Measurements from ENCODE around the gene LIAS.

The LIAS gene

DNA sequence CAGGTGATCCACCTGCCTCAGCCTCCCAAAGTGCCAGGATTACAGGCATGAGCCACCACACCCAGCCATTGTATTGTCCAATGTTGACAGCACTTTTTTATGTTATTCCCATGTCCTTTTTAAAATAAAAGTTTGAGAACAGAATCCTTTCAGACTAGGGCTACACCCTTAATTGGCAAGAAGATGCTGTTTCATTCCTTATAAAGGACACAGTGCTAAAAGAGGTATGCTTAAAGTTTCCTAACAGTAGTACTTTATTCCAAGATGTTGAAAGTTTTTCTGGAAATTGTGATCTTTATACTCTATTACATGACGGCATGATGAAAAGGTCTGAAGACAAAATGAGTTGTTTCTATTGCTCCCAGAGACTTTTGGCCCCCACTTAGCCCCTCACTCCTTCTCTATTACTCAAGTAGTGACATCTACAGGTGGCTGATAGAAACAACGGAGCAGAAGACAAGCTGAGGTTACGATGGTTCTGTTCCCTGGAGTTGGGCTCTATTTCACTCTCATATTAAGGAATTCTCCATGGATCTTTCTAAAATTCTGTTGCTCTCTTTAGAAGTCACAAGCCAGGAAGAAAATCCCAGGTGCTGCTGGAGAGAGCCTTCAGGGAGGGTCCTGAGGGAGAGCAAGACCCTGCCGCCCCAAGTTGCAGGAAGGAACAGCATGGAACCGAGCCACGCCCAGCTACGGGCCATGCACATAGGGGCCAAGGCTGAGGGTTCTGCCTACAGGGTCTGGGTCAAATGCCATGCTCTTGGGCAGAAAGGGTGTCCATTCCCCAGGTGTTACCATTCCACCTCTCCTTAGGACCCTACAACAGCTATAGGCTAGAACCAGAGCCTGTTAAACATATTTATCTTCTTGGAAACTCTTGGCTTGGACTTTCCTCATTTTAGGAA, 22.9 kb upstream of the LIAS start:
- Histone ChIP-seq H3K36me3 (no peaks in the 10 kb centered on the region), H3K9me3 (no peaks in the 10 kb centered on the region), H3K27ac (no peak overlapping the region), H3K4me3 (no peak overlapping the region), H3K27me3 (peaks cover 0 to 3% of the 10 kb centered on the region in 2 donors), H3K4me1 (no peaks in the 10 kb centered on the region)
- TF ChIP-seq, protein P1, sequence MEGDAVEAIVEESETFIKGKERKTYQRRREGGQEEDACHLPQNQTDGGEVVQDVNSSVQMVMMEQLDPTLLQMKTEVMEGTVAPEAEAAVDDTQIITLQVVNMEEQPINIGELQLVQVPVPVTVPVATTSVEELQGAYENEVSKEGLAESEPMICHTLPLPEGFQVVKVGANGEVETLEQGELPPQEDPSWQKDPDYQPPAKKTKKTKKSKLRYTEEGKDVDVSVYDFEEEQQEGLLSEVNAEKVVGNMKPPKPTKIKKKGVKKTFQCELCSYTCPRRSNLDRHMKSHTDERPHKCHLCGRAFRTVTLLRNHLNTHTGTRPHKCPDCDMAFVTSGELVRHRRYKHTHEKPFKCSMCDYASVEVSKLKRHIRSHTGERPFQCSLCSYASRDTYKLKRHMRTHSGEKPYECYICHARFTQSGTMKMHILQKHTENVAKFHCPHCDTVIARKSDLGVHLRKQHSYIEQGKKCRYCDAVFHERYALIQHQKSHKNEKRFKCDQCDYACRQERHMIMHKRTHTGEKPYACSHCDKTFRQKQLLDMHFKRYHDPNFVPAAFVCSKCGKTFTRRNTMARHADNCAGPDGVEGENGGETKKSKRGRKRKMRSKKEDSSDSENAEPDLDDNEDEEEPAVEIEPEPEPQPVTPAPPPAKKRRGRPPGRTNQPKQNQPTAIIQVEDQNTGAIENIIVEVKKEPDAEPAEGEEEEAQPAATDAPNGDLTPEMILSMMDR (IDR thresholded peaks at IDR 0.05) = no peak
- DNase-seq = no peak
- intact Hi-C loops (cut with DNase I; ENCODE audit: low total_unique reads) = no loop called here

DNA sequence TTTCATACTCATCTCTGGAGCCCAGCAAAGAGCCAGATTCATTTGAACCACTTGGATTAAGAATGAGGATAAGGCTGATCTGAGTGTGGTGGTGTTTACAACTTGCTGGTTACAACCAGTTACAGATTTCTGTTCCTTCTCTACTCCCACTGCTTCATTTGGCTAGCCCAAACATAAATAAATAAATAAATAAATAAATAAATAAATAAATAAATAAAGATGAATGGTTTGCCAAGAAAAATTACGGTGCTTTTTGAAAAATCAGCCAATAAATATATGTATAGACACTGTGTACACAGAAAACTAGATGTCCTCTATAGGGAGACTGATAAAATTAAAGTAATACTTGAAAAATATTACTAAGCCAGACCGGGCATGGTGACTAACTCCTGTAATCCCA, 17.3 kb upstream of the LIAS start:
- H3K27me3 ChIP-seq = peaks cover 0 to 3% of the 10 kb centered on the region in 2 donors
- intact Hi-C loops (cut with DNase I; ENCODE audit: low total_unique reads) = no loop called here
- H3K4me3 ChIP-seq = no peak overlapping the region
- no peaks in the 10 kb centered on the region for H3K36me3 ChIP-seq
- TF ChIP-seq, protein P1 (IDR thresholded peaks at IDR 0.05) = no peak
- no peak overlapping the region for H3K27ac ChIP-seq
- DNase-seq = no peak
- peaks cover 0 to under 1% (median 0%) of the 10 kb centered on the region in 4 donors for H3K4me1 ChIP-seq
- H3K9me3 ChIP-seq = no peaks in the 10 kb centered on the region

DNA sequence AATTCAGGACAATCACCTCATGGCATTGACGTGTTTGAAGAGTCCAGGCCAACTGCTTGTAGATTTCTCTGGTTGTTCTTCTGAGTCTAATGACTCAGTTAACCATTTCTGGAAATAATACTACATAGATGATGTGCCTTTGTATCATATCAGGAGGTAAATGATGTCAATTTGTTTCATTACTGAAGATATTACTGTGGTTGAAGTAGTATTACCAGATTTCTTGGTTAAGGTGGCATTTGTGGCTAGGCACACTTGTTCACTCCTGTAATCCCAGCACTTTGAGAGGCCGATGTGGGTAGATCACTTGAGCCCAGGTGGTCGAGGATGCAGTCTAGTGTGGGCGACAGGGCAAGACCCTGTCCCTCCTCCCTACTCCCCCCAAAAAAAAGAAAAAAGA, 15.9 kb upstream of the LIAS start:
- H3K36me3 ChIP-seq = no peaks in the 10 kb centered on the region
- H3K9me3 ChIP-seq = no peaks in the 10 kb centered on the region
- H3K4me3 ChIP-seq = no peak overlapping the region
- peaks cover 0 to 12% (median 8%) of the 10 kb centered on the region in 4 donors for H3K4me1 ChIP-seq
- intact Hi-C loops (cut with DNase I; ENCODE audit: low total_unique reads) = no loop called here
- H3K27me3 ChIP-seq = peaks cover 0 to 3% of the 10 kb centered on the region in 2 donors
- TF ChIP-seq, protein P1 (IDR thresholded peaks at IDR 0.05) = no peak
- no peak overlapping the region for H3K27ac ChIP-seq
- DNase-seq = no peak

DNA sequence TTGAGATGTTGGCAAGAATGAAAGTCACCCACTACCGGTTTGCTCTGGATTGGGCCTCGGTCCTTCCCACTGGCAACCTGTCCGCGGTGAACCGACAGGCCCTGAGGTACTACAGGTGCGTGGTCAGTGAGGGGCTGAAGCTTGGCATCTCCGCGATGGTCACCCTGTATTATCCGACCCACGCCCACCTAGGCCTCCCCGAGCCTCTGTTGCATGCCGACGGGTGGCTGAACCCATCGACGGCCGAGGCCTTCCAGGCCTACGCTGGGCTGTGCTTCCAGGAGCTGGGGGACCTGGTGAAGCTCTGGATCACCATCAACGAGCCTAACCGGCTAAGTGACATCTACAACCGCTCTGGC, 12.4 kb upstream of the LIAS start:
- no peak overlapping the region for H3K27ac ChIP-seq
- no peak for DNase-seq
- H3K4me3 ChIP-seq = peak overlapping the region; percentile 38 to 50
- TF ChIP-seq, protein P1 (IDR thresholded peaks at IDR 0.05) = no peak
- H3K27me3 ChIP-seq = no peaks in the 10 kb centered on the region
- peaks cover 0 to 12% (median 8%) of the 10 kb centered on the region in 4 donors for H3K4me1 ChIP-seq
- H3K9me3 ChIP-seq = no peaks in the 10 kb centered on the region
- H3K36me3 ChIP-seq = peaks cover 2 to 30% (median 10%) of the 10 kb centered on the region in 3 donors
- intact Hi-C loops (cut with DNase I; ENCODE audit: low total_unique reads) = no loop called here

DNA sequence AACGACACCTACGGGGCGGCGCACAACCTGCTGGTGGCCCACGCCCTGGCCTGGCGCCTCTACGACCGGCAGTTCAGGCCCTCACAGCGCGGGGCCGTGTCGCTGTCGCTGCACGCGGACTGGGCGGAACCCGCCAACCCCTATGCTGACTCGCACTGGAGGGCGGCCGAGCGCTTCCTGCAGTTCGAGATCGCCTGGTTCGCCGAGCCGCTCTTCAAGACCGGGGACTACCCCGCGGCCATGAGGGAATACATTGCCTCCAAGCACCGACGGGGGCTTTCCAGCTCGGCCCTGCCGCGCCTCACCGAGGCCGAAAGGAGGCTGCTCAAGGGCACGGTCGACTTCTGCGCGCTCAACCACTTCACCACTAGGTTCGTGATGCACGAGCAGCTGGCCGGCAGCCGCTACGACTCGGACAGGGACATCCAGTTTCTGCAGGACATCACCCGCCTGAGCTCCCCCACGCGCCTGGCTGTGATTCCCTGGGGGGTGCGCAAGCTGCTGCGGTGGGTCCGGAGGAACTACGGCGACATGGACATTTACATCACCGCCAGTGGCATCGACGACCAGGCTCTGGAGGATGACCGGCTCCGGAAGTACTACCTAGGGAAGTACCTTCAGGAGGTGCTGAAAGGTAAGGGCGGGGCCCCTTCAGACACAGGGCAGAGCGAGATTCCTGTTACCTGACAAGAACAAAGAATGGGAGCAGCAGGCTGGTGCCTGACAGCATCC, 11.8 kb upstream of the LIAS start:
- Histone ChIP-seq H3K4me1 (peaks cover 0 to 12% (median 8%) of the 10 kb centered on the region in 4 donors), H3K27ac (peak overlapping the region in 1 of 2 donors; percentile 20), H3K27me3 (no peaks in the 10 kb centered on the region), H3K36me3 (peaks cover 7 to 36% (median 16%) of the 10 kb centered on the region in 3 donors), H3K4me3 (peak overlapping the region; percentile 38 to 50), H3K9me3 (no peaks in the 10 kb centered on the region)
- intact Hi-C loops (cut with DNase I; ENCODE audit: low total_unique reads) = no loop called here
- DNase-seq = peak; percentile 49 to 75
- TF ChIP-seq, protein P1 (IDR thresholded peaks at IDR 0.05) = peak in 1 of 2 experiments; percentile 19
